ENCODE results near the gene CDC6. TPM values are rescaled to one million over a fixed set of nuclear protein-coding genes. Genes with fewer than 3 reads are reported as not detected.

Gene CDC6
- total RNA-seq, 6 donors from 2014 or later: 1.1 to 5.1 (median 2.3) TPM

DNA sequence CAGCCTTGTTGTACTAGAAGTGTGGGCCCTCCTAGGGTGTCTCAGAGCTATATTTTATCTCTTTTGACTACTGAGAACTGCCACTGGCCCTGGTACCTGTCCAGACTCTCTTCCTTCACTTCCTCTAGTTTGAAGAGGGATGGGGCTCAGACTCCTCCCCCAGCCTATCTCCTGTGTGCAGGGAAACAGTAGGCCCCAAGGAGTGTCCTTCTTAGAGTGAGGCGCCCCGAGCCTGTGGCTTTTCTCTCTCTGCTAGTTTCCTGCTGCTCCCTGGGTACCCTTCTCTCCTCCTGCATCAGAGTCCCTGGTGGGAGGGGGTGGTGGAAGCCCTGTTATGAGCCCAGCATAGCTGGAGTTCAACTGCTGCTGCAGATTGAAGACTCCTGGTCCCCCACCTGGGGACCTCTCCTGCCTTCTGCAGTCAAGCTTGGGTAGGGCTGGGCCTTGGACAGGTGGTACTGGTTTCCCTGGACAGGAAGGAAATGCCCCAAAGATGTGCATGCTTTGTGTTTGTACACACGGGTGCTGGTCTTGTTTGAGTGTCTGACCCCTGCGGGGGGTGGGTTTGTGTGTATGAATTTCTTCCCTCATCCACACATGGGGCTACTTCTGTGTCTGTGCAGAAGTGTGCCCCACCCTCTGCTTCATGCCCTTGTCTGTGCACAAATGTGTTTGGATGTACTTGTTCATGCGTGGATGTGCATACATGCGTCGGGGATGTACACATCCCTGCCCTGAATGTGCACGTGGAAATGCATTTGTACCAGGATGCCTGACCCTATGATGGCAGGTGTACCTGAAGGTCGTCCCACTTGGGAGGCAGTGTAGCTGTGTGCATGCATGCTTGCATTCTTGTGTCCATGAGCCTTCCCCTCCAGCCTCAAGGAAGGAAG is 28.2 kb downstream of the CDC6 start:
- ATAC-seq (ENCODE audit: low FRiP score in 2 of 2) (no peak), DNase-seq (no peak)
- H3K4me1 ChIP-seq: peaks cover 88 to 96% (median 90%) of the 10 kb centered on the region in 4 donors
- no peaks in the 10 kb centered on the region for H3K36me3 ChIP-seq
- WGBS, 2 donors: 45 to 54% methylated on average over 4 to 9 of the region's 9 CpGs
- peak overlapping the region; percentile 93 to 96 (median 96) for H3K27ac ChIP-seq
- no peaks in the 10 kb centered on the region for H3K27me3 ChIP-seq
- peak overlapping the region in 1 of 4 donors; percentile 82 for H3K4me3 ChIP-seq
- TF ChIP-seq POLR2AphosphoS5 (IDR thresholded peaks at IDR 0.05): no peak
- TF ChIP-seq POLR2A (IDR thresholded peaks at IDR 0.05): no peak
- no peak for TF ChIP-seq CTCF (IDR thresholded peaks at IDR 0.05)
- H3K9me3 ChIP-seq: no peaks in the 10 kb centered on the region

DNA sequence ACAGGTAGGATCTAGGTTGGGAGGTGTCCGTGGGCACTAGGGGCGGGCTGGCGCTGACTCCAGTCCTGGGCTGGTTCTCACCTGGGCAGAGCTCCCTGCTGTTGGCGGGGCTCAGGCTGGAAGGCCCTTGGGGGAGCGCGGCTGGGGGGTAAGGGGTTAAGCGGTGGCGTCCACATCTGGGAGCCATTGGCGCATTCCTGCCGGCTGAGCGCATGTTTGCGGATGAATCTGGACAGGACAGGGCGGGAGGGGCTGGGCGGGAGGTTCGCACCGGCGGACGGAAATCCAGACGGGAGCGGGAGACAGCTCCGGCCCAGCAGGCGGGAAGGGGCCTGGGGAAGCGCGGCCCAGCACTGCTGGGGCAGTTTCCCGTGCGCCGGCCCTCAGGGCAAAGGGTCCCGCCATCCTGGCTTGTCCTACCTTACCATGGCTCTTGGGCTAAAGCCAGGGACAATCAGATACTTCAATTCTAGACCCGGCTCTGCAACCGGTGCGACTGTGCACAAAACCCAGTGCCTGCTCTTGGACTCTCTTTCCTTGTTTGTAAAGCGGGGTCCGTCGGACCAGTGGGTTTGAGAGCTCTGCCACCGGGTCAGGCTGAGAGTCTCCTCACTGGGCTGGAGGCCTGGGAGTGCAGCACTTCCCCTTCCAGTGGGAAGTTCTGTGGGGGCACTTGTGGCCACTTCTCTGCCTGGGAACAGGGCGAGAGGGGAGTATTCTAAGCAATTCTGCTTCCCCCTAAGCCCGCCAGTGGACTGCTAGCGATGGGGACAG is 29.1 kb downstream of the CDC6 start:
- no peaks in the 10 kb centered on the region for H3K9me3 ChIP-seq
- ATAC-seq (ENCODE audit: low FRiP score in 2 of 2) (peak; percentile 0 to 48), DNase-seq (peak; percentile 61 to 87)
- peaks cover 88 to 96% (median 90%) of the 10 kb centered on the region in 4 donors for H3K4me1 ChIP-seq
- H3K4me3 ChIP-seq: peak overlapping the region in 3 of 4 donors; percentile 15 to 92 (median 82)
- H3K27ac ChIP-seq: peak overlapping the region; percentile 93 to 96 (median 96)
- 40 to 52% methylated on average over 22 to 38 of the region's 38 CpGs for WGBS, 2 donors
- TF ChIP-seq POLR2A (IDR thresholded peaks at IDR 0.05): peak in 1 of 4 donors; percentile 38
- no peak for TF ChIP-seq CTCF (IDR thresholded peaks at IDR 0.05)
- TF ChIP-seq POLR2AphosphoS5 (IDR thresholded peaks at IDR 0.05): peak; percentile 50 to 61
- H3K36me3 ChIP-seq: no peaks in the 10 kb centered on the region
- no peaks in the 10 kb centered on the region for H3K27me3 ChIP-seq

- Histone ChIP-seq H3K27me3 (no peaks in the 10 kb centered on the region), H3K4me3 (peak overlapping the region; percentile 19 to 92 (median 82)), H3K4me1 (peaks cover 88 to 96% (median 90%) of the 10 kb centered on the region in 4 donors), H3K36me3 (no peaks in the 10 kb centered on the region), H3K27ac (peak overlapping the region; percentile 93 to 96 (median 96)), H3K9me3 (no peaks in the 10 kb centered on the region)
- ATAC-seq (ENCODE audit: low FRiP score in 2 of 2) (peak; percentile 8 to 62), DNase-seq (peak in 1 of 2 donors; percentile 59)
- 3 to 4% methylated on average over 6 of the region's 6 CpGs for WGBS, 2 donors
- no peak for TF ChIP-seq EP300 (IDR thresholded peaks at IDR 0.05)
- TF ChIP-seq CTCF (IDR thresholded peaks at IDR 0.05): peak in 5 of 6 experiments; percentile 19 to 73 (median 32)
- no peak for TF ChIP-seq POLR2AphosphoS5 (IDR thresholded peaks at IDR 0.05)
- TF ChIP-seq POLR2A (IDR thresholded peaks at IDR 0.05): no peak
These were observed 29.7 kb downstream of the CDC6 start for GRCh38 chr17:40317345-40317873.

GRCh38 chr17:40317880-40318829 is 30.5 kb downstream of the CDC6 start:
- TF ChIP-seq POLR2A (IDR thresholded peaks at IDR 0.05) (peak in 3 of 4 donors; percentile 62 to 88 (median 67)), CTCF (IDR thresholded peaks at IDR 0.05) (no peak), POLR2AphosphoS5 (IDR thresholded peaks at IDR 0.05) (peak; percentile 76 to 88)
- Histone ChIP-seq H3K27me3 (no peaks in the 10 kb centered on the region), H3K27ac (peak overlapping the region; percentile 93 to 96 (median 96)), H3K9me3 (no peaks in the 10 kb centered on the region), H3K36me3 (no peaks in the 10 kb centered on the region), H3K4me1 (peaks cover 88 to 96% (median 90%) of the 10 kb centered on the region in 4 donors), H3K4me3 (peak overlapping the region; percentile 82 to 98 (median 88))
- ATAC-seq (ENCODE audit: low FRiP score in 2 of 2) (peak; percentile 92 to 95), DNase-seq (peak; percentile 98 to 99)
- WGBS, 2 donors: 1% methylated on average over 14 to 55 of the region's 70 CpGs
